KOPT-K1 (cell line): ENCODE measurements around the gene ATG9A.

Experiments
- H3K27ac ChIP-seq: fragments of 200-600 bp; sonication (generic); 2 replicates; pipeline ENCODE4 v1.5.1; 2016; ENCODE audit warnings: antibody characterized with exemption, mild to moderate bottlenecking, low read depth, low read length; ENCODE audit not compliant: poor library complexity, severe bottlenecking
- H3K36me3 ChIP-seq: fragments of 200-600 bp; sonication (generic); 2 replicates; pipeline ENCODE4 v1.5.1; 2017; ENCODE audit warnings: antibody characterized with exemption, mild to moderate bottlenecking, low read length, moderate library complexity; ENCODE audit not compliant: insufficient read depth
- H3K9me3 ChIP-seq: fragments of 200-600 bp; sonication (generic); 2 replicates; pipeline ENCODE4 v1.5.1; 2017; ENCODE audit warnings: antibody characterized with exemption, low read length, mild to moderate bottlenecking; ENCODE audit not compliant: insufficient read depth, poor library complexity, severe bottlenecking

Gene ATG9A

GRCh38 chr2:219246559-219246958, 17.1 kb upstream of the ATG9A start:
- H3K27ac ChIP-seq = no peak overlapping the region
- H3K9me3 ChIP-seq = no peaks in the 10 kb centered on the region
- no peaks in the 10 kb centered on the region for H3K36me3 ChIP-seq

- Histone ChIP-seq H3K9me3 (no peaks in the 10 kb centered on the region), H3K27ac (peak overlapping the region; percentile 88), H3K36me3 (no peaks in the 10 kb centered on the region)
These were observed 16.4 kb upstream of the ATG9A start for GRCh38 chr2:219245899-219246230.

- H3K27ac ChIP-seq = peak within 1 kb of the TSS; percentile 88
- H3K9me3 ChIP-seq = no peaks in the 10 kb centered on the region
- no peaks in the 10 kb centered on the region for H3K36me3 ChIP-seq
These were observed 15.9 kb upstream of the ATG9A start, which contains the start of the genes GLB1L and STK16 for GRCh38 chr2:219245148-219245898. Gene GLB1L, minus strand, starts transcription at chr2:219245444. Its CDS starts 1,871 bp downstream, at chr2:219243573. Gene STK16, plus strand, starts transcription at chr2:219245479. Its CDS starts 521 bp downstream, at chr2:219246000.

GRCh38 chr2:219244789-219245147, 15.3 kb upstream of the ATG9A start:
- no peaks in the 10 kb centered on the region for H3K9me3 ChIP-seq
- H3K36me3 ChIP-seq = no peaks in the 10 kb centered on the region
- peak overlapping the region; percentile 88 for H3K27ac ChIP-seq

GRCh38 chr2:219243291-219243761, 13.9 kb upstream of the ATG9A start:
- Histone ChIP-seq H3K9me3 (no peaks in the 10 kb centered on the region), H3K27ac (no peak overlapping the region), H3K36me3 (peaks cover 6% of the 10 kb centered on the region; the same call in 1 of the 2 replicates)

- peaks cover 74% of the 10 kb centered on the region for H3K36me3 ChIP-seq
- H3K27ac ChIP-seq = no peak overlapping the region
- H3K9me3 ChIP-seq = no peaks in the 10 kb centered on the region
These were observed 4.9 kb upstream of the ATG9A start for GRCh38 chr2:219234331-219234730.

- peak overlapping the region; percentile 80 for H3K27ac ChIP-seq
- H3K36me3 ChIP-seq = peaks cover 55% of the 10 kb centered on the region
- H3K9me3 ChIP-seq = no peaks in the 10 kb centered on the region
These were observed 664 bp upstream of the ATG9A start for GRCh38 chr2:219230059-219230540.

GRCh38 chr2:219228911-219229304, 528 bp downstream of the ATG9A start:
- H3K9me3 ChIP-seq = no peaks in the 10 kb centered on the region
- peaks cover 55% of the 10 kb centered on the region for H3K36me3 ChIP-seq
- peak overlapping the region; percentile 80 for H3K27ac ChIP-seq

GRCh38 chr2:219228041-219228910, 1.2 kb downstream of the ATG9A start:
- no peaks in the 10 kb centered on the region for H3K9me3 ChIP-seq
- H3K36me3 ChIP-seq = peaks cover 55% of the 10 kb centered on the region
- H3K27ac ChIP-seq = peak overlapping the region; percentile 80

GRCh38 chr2:219225350-219225749, 4.1 kb downstream of the ATG9A start:
- H3K9me3 ChIP-seq = no peaks in the 10 kb centered on the region
- H3K36me3 ChIP-seq = peaks cover 66% of the 10 kb centered on the region
- no peak overlapping the region for H3K27ac ChIP-seq

GRCh38 chr2:219223831-219224610, 5.4 kb downstream of the ATG9A start:
- Histone ChIP-seq H3K27ac (no peak overlapping the region), H3K9me3 (no peaks in the 10 kb centered on the region), H3K36me3 (peaks cover 74% of the 10 kb centered on the region)

GRCh38 chr2:219221957-219222518, 7.4 kb downstream of the ATG9A start:
- peaks cover 71% of the 10 kb centered on the region for H3K36me3 ChIP-seq
- H3K27ac ChIP-seq = no peak overlapping the region
- no peaks in the 10 kb centered on the region for H3K9me3 ChIP-seq

GRCh38 chr2:219220652-219221402, 8.6 kb downstream of the ATG9A start:
- H3K9me3 ChIP-seq = no peaks in the 10 kb centered on the region
- H3K27ac ChIP-seq = no peak overlapping the region
- H3K36me3 ChIP-seq = peaks cover 63% of the 10 kb centered on the region
